GM21529 (cell line): Measurements from ENCODE around the gene TEPSIN.
"Not testable (repeated sequence)": the region's sequence is repeated elsewhere in the genome, so short reads cannot be mapped to it uniquely, and the experiment has no call there.

Experiments used
- ATAC-seq: cut with Tn5 transposase; IDR thresholded peaks from one replicate; pipeline ENCODE4 v1.9.1; 2021; ENCODE audit not compliant: unreplicated experiment

The TEPSIN gene

GRCh38 chr17:81237591-81238489, 1.0 kb downstream of the TEPSIN start:
- ATAC-seq, result no peak

- ATAC-seq, result no peak
Observed at GRCh38 chr17:81236784-81237183, 2.1 kb downstream of the TEPSIN start.

- ATAC-seq, result no peak
Observed at GRCh38 chr17:81235822-81236740, 2.8 kb downstream of the TEPSIN start.

GRCh38 chr17:81234940-81235821, 3.7 kb downstream of the TEPSIN start:
- no peak for ATAC-seq

GRCh38 chr17:81234506-81234855, 4.4 kb downstream of the TEPSIN start:
- ATAC-seq, result no peak

GRCh38 chr17:81233811-81234505, 4.9 kb downstream of the TEPSIN start:
- ATAC-seq, result no peak

- ATAC-seq, result no peak
Observed at GRCh38 chr17:81233316-81233715, 5.5 kb downstream of the TEPSIN start.

- ATAC-seq, result no peak
Observed at GRCh38 chr17:81232616-81233241, 6.1 kb downstream of the TEPSIN start.

GRCh38 chr17:81231766-81232581, 6.9 kb downstream of the TEPSIN start:
- no peak for ATAC-seq

- ATAC-seq, result no peak
Observed at GRCh38 chr17:81231121-81231645, 7.7 kb downstream of the TEPSIN start.

- no peak for ATAC-seq
Observed at GRCh38 chr17:81230043-81230820, 8.6 kb downstream of the TEPSIN start.

- ATAC-seq, result no peak
Observed at GRCh38 chr17:81229666-81229920, 9.3 kb downstream of the TEPSIN start.

- ATAC-seq, result no peak
Observed at GRCh38 chr17:81228834-81229665, 9.8 kb downstream of the TEPSIN start.

- no peak for ATAC-seq
Observed at GRCh38 chr17:81228420-81228819, 10.4 kb downstream of the TEPSIN start.

GRCh38 chr17:81227630-81228029, 11.2 kb downstream of the TEPSIN start:
- ATAC-seq, result not testable (repeated sequence)

GRCh38 chr17:81223762-81224130, 15.1 kb downstream of the TEPSIN start:
- ATAC-seq, result no peak
